ENCODE results near the gene FANCD2OS. TPM values are rescaled to one million over a fixed set of nuclear protein-coding genes. Genes with fewer than 3 reads are reported as not detected.

Gene FANCD2OS
- total and polyA plus RNA-seq, 10 donors = not detected

Other genes with a start within 250 kb of the FANCD2OS start
- not detected for gene CIDEC, start 228.0 kb downstream of the FANCD2OS start, total RNA-seq
- gene CIDEC, start 228.0 kb downstream of the FANCD2OS start, polyA plus RNA-seq = under 1 TPM in 2 of 3 donors, not detected in 1; 0.13 to 0.24 TPM
- 10 to 100 TPM; 17.1 to 41.3 (median 23.6) TPM for gene JAGN1, start 217.6 kb downstream of the FANCD2OS start, total RNA-seq
- 10 to 100 TPM; 22.0 to 33.4 (median 28.1) TPM for gene JAGN1, start 217.6 kb downstream of the FANCD2OS start, polyA plus RNA-seq
- gene IL17RE, start 205.4 kb downstream of the FANCD2OS start, total RNA-seq = 1 to 10 TPM; 1.0 to 5.1 (median 1.9) TPM
- gene IL17RE, start 205.4 kb downstream of the FANCD2OS start, polyA plus RNA-seq = 1 to 10 TPM in 1 of 3 donors, under 1 TPM in 2; 0.57 to 1.7 (median 0.64) TPM
- gene IL17RC, start 191.2 kb downstream of the FANCD2OS start, total RNA-seq = 10 to 100 TPM; 10.7 to 24.1 (median 19.7) TPM
- gene IL17RC, start 191.2 kb downstream of the FANCD2OS start, polyA plus RNA-seq = 10 to 100 TPM in 2 of 3 donors, 1 to 10 TPM in 1; 6.6 to 24.6 (median 12.6) TPM
- gene CRELD1, start 174.4 kb downstream of the FANCD2OS start, total RNA-seq = 10 to 100 TPM; 17.7 to 40.3 (median 31.4) TPM
- 10 to 100 TPM; 20.6 to 40.9 (median 21.9) TPM for gene CRELD1, start 174.4 kb downstream of the FANCD2OS start, polyA plus RNA-seq
- gene PRRT3, start 155.8 kb downstream of the FANCD2OS start, total RNA-seq = 1 to 10 TPM in 6 of 7 donors, under 1 TPM in 1; 0.85 to 2.4 (median 1.9) TPM
- gene PRRT3, start 155.8 kb downstream of the FANCD2OS start, polyA plus RNA-seq = under 1 TPM; 0.65 to 0.99 (median 0.72) TPM
- 10 to 100 TPM; 32.8 to 61.4 (median 47.1) TPM for gene EMC3, start 121.4 kb downstream of the FANCD2OS start, total RNA-seq
- gene EMC3, start 121.4 kb downstream of the FANCD2OS start, polyA plus RNA-seq = 10 to 100 TPM; 16.3 to 35.3 (median 18.0) TPM
- 10 to 100 TPM in 6 of 7 donors, 1 to 10 TPM in 1; 9.3 to 19.5 (median 13.6) TPM for gene FANCD2, start 81.8 kb downstream of the FANCD2OS start, total RNA-seq
- 10 to 100 TPM; 12.5 to 20.2 (median 13.6) TPM for gene FANCD2, start 81.8 kb downstream of the FANCD2OS start, polyA plus RNA-seq
- gene BRK1, start 7.4 kb upstream of the FANCD2OS start, total RNA-seq = 10 to 100 TPM; 69.8 to 96.6 (median 90.2) TPM
- 100 to 1,000 TPM; 137 to 215 (median 215) TPM for gene BRK1, start 7.4 kb upstream of the FANCD2OS start, polyA plus RNA-seq
- 10 to 100 TPM; 53.9 to 75.9 (median 64.6) TPM for gene VHL, start 33.5 kb upstream of the FANCD2OS start, total RNA-seq
- gene VHL, start 33.5 kb upstream of the FANCD2OS start, polyA plus RNA-seq = 10 to 100 TPM; 44.3 to 70.1 (median 46.5) TPM
- gene IRAK2, start 56.7 kb upstream of the FANCD2OS start, total RNA-seq = 10 to 100 TPM in 3 of 7 donors, 1 to 10 TPM in 4; 4.8 to 11.8 (median 9.4) TPM
- gene IRAK2, start 56.7 kb upstream of the FANCD2OS start, polyA plus RNA-seq = 1 to 10 TPM; 1.4 to 3.4 (median 2.7) TPM
- 10 to 100 TPM; 32.8 to 56.1 (median 48.6) TPM for gene TATDN2, start 140.2 kb upstream of the FANCD2OS start, total RNA-seq
- 10 to 100 TPM; 15.4 to 20.4 (median 16.2) TPM for gene TATDN2, start 140.2 kb upstream of the FANCD2OS start, polyA plus RNA-seq
- 1 to 10 TPM; 1.1 to 8.0 (median 3.8) TPM for gene GHRL, start 184.7 kb upstream of the FANCD2OS start, total RNA-seq
- gene GHRL, start 184.7 kb upstream of the FANCD2OS start, polyA plus RNA-seq = 1 to 10 TPM; 3.6 to 6.6 (median 5.0) TPM
- gene SEC13, start 212.9 kb upstream of the FANCD2OS start, total RNA-seq = 100 to 1,000 TPM in 1 of 7 donors, 10 to 100 TPM in 6; 61.6 to 115 (median 71.2) TPM
- gene SEC13, start 212.9 kb upstream of the FANCD2OS start, polyA plus RNA-seq = 10 to 100 TPM; 52.1 to 78.7 (median 68.0) TPM

All from spleen (tissue), 10 donors.